HEK293 (cell line): ENCODE measurements around the gene ARHGAP6.

Source experiments
- CTCF ChIA-PET: fragments of 350-600 bp; formaldehyde crosslinking; extraction: SDS; loops from one replicate; lab custom pipeline; 2021; ENCODE audit warnings: antibody characterized with exemption; lab: Yijun Ruan, JAX
- POLR2A ChIA-PET: fragments of 300-600 bp; formaldehyde crosslinking; extraction: SDS; loops from one replicate; lab custom pipeline; 2020; ENCODE audit warnings: antibody characterized with exemption, inconsistent platforms; lab: Yijun Ruan, JAX
- H3K27ac ChIP-seq: fragments of 200-500 bp; sonication (Bioruptor generic); 2 replicates; pipeline ENCODE4 v1.5.1; 2014; ENCODE audit warnings: low read depth, low read length, control low read depth, inconsistent platforms; ENCODE audit errors: extremely low read depth
- H3K36me3 ChIP-seq, 2 experiments: fragments of 200-500 bp in 1 of 2; sonication (Bioruptor generic) in 1 of 2; 1 replicate in 1 of 2; 2 replicates in 1 of 2; pipeline ENCODE4 v1.5.1; 2014 to 2017; ENCODE audit warnings: inconsistent platforms in 2 of 2, low read length in 2 of 2; ENCODE audit not compliant: control insufficient read depth in 2 of 2, insufficient read depth in 1 of 2
- H3K4me1 ChIP-seq: fragments of 200-500 bp; sonication (Bioruptor generic); 2 replicates; pipeline ENCODE4 v1.5.1; 2014; ENCODE audit warnings: mild to moderate bottlenecking, low read length, inconsistent platforms; ENCODE audit not compliant: control insufficient read depth, insufficient read depth
- H3K4me3 ChIP-seq: 2 replicates; pipeline ENCODE4 v1.5.1; 2011; ENCODE audit warnings: low read depth, mild to moderate bottlenecking, control low read depth, low read length, moderate library complexity
- H3K9me3 ChIP-seq: fragments of 200-500 bp; sonication (Bioruptor generic); 2 replicates; pipeline ENCODE4 v1.5.1; 2014; ENCODE audit warnings: low read depth, low read length, inconsistent platforms; ENCODE audit not compliant: control insufficient read depth, insufficient read depth
- BCL11A ChIP-seq: fragments of 450-650 bp; formaldehyde crosslinking; IDR thresholded peaks from 2 replicates; pipeline ENCODE4 v1.5.1; 2016; ENCODE audit warnings: low read depth, missing biosample characterization, missing genetic modification characterization
- FEZF1 ChIP-seq: fragments of 450-650 bp; formaldehyde crosslinking; IDR thresholded peaks from 2 replicates; pipeline ENCODE4 v1.5.1; 2016; ENCODE audit warnings: missing biosample characterization, missing genetic modification characterization
- HOXA7 ChIP-seq: sonication (generic); formaldehyde crosslinking; IDR thresholded peaks from 2 replicates; pipeline ENCODE4 v1.8.1; 2022; ENCODE audit warnings: missing genetic modification reagents, borderline replicate concordance
- KLF1 ChIP-seq: fragments of 450-650 bp; formaldehyde crosslinking; IDR thresholded peaks from 2 replicates; pipeline ENCODE4 v1.5.1; 2016; ENCODE audit warnings: missing biosample characterization, missing genetic modification characterization
- KLF16 ChIP-seq: fragments of 450-650 bp; formaldehyde crosslinking; IDR thresholded peaks from 2 replicates; pipeline ENCODE4 v1.5.1; 2017; ENCODE audit warnings: missing biosample characterization, missing genetic modification characterization
- KLF17 ChIP-seq: fragments of 450-650 bp; formaldehyde crosslinking; IDR thresholded peaks from 2 replicates; pipeline ENCODE4 v1.5.1; 2016; ENCODE audit warnings: missing biosample characterization, missing genetic modification characterization
- PBX3 ChIP-seq: sonication (generic); formaldehyde crosslinking; IDR thresholded peaks from 2 replicates; pipeline ENCODE4 v1.8.1; 2022; ENCODE audit warnings: mild to moderate bottlenecking, moderate library complexity, missing genetic modification reagents
- REST ChIP-seq: fragments of 450-650 bp; formaldehyde crosslinking; IDR thresholded peaks from 2 replicates; pipeline ENCODE4 v1.5.1; 2016; ENCODE audit warnings: missing biosample characterization, missing genetic modification characterization
- WT1 ChIP-seq: fragments of 450-650 bp; formaldehyde crosslinking; IDR thresholded peaks from 2 replicates; pipeline ENCODE4 v1.5.1; 2016; ENCODE audit warnings: missing biosample characterization, missing genetic modification characterization
- ZBTB20 ChIP-seq: fragments of 450-650 bp; formaldehyde crosslinking; IDR thresholded peaks from 2 replicates; pipeline ENCODE4 v1.5.1; 2016; ENCODE audit warnings: missing biosample characterization, missing genetic modification characterization
- ZBTB48 ChIP-seq: fragments of 450-650 bp; formaldehyde crosslinking; IDR thresholded peaks from 2 replicates; pipeline ENCODE4 v1.5.1; 2016; ENCODE audit warnings: missing biosample characterization, missing genetic modification characterization
- ZEB2 ChIP-seq: fragments of 450-650 bp; formaldehyde crosslinking; IDR thresholded peaks from 2 replicates; pipeline ENCODE4 v1.5.1; 2016; ENCODE audit warnings: missing biosample characterization, missing genetic modification characterization
- ZFP69B ChIP-seq: fragments of 450-650 bp; formaldehyde crosslinking; IDR thresholded peaks from 2 replicates; pipeline ENCODE4 v1.5.1; 2016; ENCODE audit warnings: missing biosample characterization, missing genetic modification characterization
- ZNF10 ChIP-seq: fragments of 450-650 bp; formaldehyde crosslinking; IDR thresholded peaks from 2 replicates; pipeline ENCODE4 v1.5.1; 2017; ENCODE audit warnings: missing biosample characterization, missing genetic modification characterization
- ZNF155 ChIP-seq: fragments of 450-650 bp; formaldehyde crosslinking; IDR thresholded peaks from 2 replicates; pipeline ENCODE4 v1.5.1; 2016; ENCODE audit warnings: missing biosample characterization, missing genetic modification characterization
- ZNF23 ChIP-seq: fragments of 450-650 bp; formaldehyde crosslinking; IDR thresholded peaks from 2 replicates; pipeline ENCODE4 v1.5.1; 2016; ENCODE audit warnings: missing biosample characterization, missing genetic modification characterization, borderline replicate concordance
- ZNF266 ChIP-seq: fragments of 450-650 bp; formaldehyde crosslinking; IDR thresholded peaks from 2 replicates; pipeline ENCODE4 v1.5.1; 2016; ENCODE audit warnings: missing biosample characterization, missing genetic modification characterization, low read depth
- ZNF274 ChIP-seq, 2 experiments: fragments of 200-500 bp in 1 of 2; fragments of 450-650 bp in 1 of 2; sonication (Bioruptor generic) in 1 of 2; formaldehyde crosslinking in 1 of 2; IDR thresholded peaks; 2 replicates each; pipeline versions ENCODE4 v1.5.1 to v1.6.1; 2014 to 2016; ENCODE audit warnings: borderline replicate concordance in 1 of 2, inconsistent platforms in 1 of 2, low read length in 1 of 2, missing biosample characterization in 1 of 2, missing genetic modification characterization in 1 of 2
- ZNF311 ChIP-seq: fragments of 450-650 bp; formaldehyde crosslinking; IDR thresholded peaks from 2 replicates; pipeline ENCODE4 v1.5.1; 2017; ENCODE audit warnings: missing biosample characterization, missing genetic modification characterization, borderline replicate concordance
- ZNF350 ChIP-seq: fragments of 450-650 bp; formaldehyde crosslinking; IDR thresholded peaks from 2 replicates; pipeline ENCODE4 v1.5.0; 2017; ENCODE audit warnings: missing biosample characterization, mild to moderate bottlenecking, missing genetic modification characterization
- ZNF488 ChIP-seq: fragments of 450-650 bp; formaldehyde crosslinking; IDR thresholded peaks from 2 replicates; pipeline ENCODE4 v1.5.1; 2016; ENCODE audit warnings: missing biosample characterization, missing genetic modification characterization
- ZNF530 ChIP-seq: fragments of 450-650 bp; formaldehyde crosslinking; IDR thresholded peaks from 2 replicates; pipeline ENCODE4 v1.5.1; 2016; ENCODE audit warnings: low read depth, missing biosample characterization, missing genetic modification characterization
- ZNF596 ChIP-seq: fragments of 450-650 bp; IDR thresholded peaks from 2 replicates; pipeline ENCODE4 v1.5.0; 2018; ENCODE audit warnings: missing biosample characterization, mild to moderate bottlenecking, missing genetic modification characterization, moderate library complexity
- ZNF654 ChIP-seq: fragments of 450-650 bp; formaldehyde crosslinking; IDR thresholded peaks from 2 replicates; pipeline ENCODE4 v1.5.1; 2016; ENCODE audit warnings: low read depth, missing biosample characterization, missing genetic modification characterization
- ZNF707 ChIP-seq: fragments of 450-650 bp; formaldehyde crosslinking; IDR thresholded peaks from 2 replicates; pipeline ENCODE4 v1.5.1; 2016; ENCODE audit warnings: missing biosample characterization, missing genetic modification characterization
- ZNF747 ChIP-seq: fragments of 450-650 bp; formaldehyde crosslinking; IDR thresholded peaks from 2 replicates; pipeline ENCODE4 v1.5.1; 2016; ENCODE audit warnings: missing biosample characterization, missing genetic modification characterization
- ZNF76 ChIP-seq: fragments of 450-650 bp; formaldehyde crosslinking; IDR thresholded peaks from 2 replicates; pipeline ENCODE4; 2016; ENCODE audit warnings: low read depth, missing biosample characterization, missing genetic modification characterization, borderline replicate concordance
- ZSCAN4 ChIP-seq: fragments of 450-650 bp; formaldehyde crosslinking; IDR thresholded peaks from 2 replicates; pipeline ENCODE4 v1.5.1; 2017; ENCODE audit warnings: missing biosample characterization, missing genetic modification characterization

Gene ARHGAP6

GRCh38 chrX:11687157-11687556, 21.4 kb upstream of the ARHGAP6 start:
- no peak for TF ChIP-seq ZNF266 (tag by site-specific recombination)
- no peak for TF ChIP-seq ZBTB48 (tag by site-specific recombination)
- no peak for TF ChIP-seq ZNF747
- no peak for TF ChIP-seq ZNF274 (IDR thresholded peaks at IDR 0.05; ENCODE audit: low read length)
- TF ChIP-seq ZNF274 (tag by site-specific recombination; IDR thresholded peaks at IDR 0.05; ENCODE audit: borderline replicate concordance), result no peak
- TF ChIP-seq ZNF707 (tag by site-specific recombination), result no peak
- no peak for TF ChIP-seq ZNF10 (tag by site-specific recombination)
- no peak for TF ChIP-seq ZNF155 (tag by site-specific recombination)
- TF ChIP-seq ZNF654 (tag by site-specific recombination), result no peak
- no peak for TF ChIP-seq ZEB2 (tag by site-specific recombination)
- no peak for TF ChIP-seq ZNF76 (tag by site-specific recombination)

GRCh38 chrX:11683057-11683456, 17.3 kb upstream of the ARHGAP6 start:
- no peaks in the 10 kb centered on the region for H3K9me3 ChIP-seq
- H3K4me3 ChIP-seq, result no peak overlapping the region
- no peaks in the 10 kb centered on the region for H3K36me3 ChIP-seq
- POLR2A ChIA-PET, result no interaction called here
- H3K4me1 ChIP-seq, result no peaks in the 10 kb centered on the region
- no peak overlapping the region for H3K27ac ChIP-seq
- CTCF ChIA-PET, result interaction anchor here (0.6 kb wide), 1 partner anchor 27 kb away, joined by 3 read pairs; no protein-coding TSS in a partner anchor
- TF ChIP-seq KLF1 (tag by site-specific recombination), result no peak
- no peak for TF ChIP-seq ZNF596 (tag by site-specific recombination)
- TF ChIP-seq ZNF311, result no peak
- TF ChIP-seq ZNF23 (tag by site-specific recombination), result no peak
- TF ChIP-seq KLF17 (tag by site-specific recombination), result no peak
- no peak for TF ChIP-seq ZNF488 (tag by site-specific recombination)
- no peak for TF ChIP-seq FEZF1 (tag by site-specific recombination)
- TF ChIP-seq ZNF10 (tag by site-specific recombination), result no peak
- TF ChIP-seq BCL11A (tag by site-specific recombination), result no peak
- TF ChIP-seq HOXA7 (CRISPR knock-in tag), result no peak
- TF ChIP-seq ZFP69B (tag by site-specific recombination), result no peak
- no peak for TF ChIP-seq REST (tag by site-specific recombination)
- no peak for TF ChIP-seq ZNF350
- TF ChIP-seq ZSCAN4, result no peak
- no peak for TF ChIP-seq WT1 (tag by site-specific recombination)
- TF ChIP-seq ZNF530, result no peak
- no peak for TF ChIP-seq ZBTB20 (tag by site-specific recombination)
- no peak for TF ChIP-seq KLF16 (tag by site-specific recombination)
- TF ChIP-seq PBX3 (CRISPR knock-in tag), result no peak

More at GRCh38 chrX:11687157-11687556, 21.4 kb upstream of the ARHGAP6 start:
- ChIA-PET CTCF (no interaction called here), POLR2A (no interaction called here)
- no peaks in the 10 kb centered on the region for H3K9me3 ChIP-seq
- no peaks in the 10 kb centered on the region for H3K36me3 ChIP-seq
- no peaks in the 10 kb centered on the region for H3K4me1 ChIP-seq
- no peak overlapping the region for H3K27ac ChIP-seq
- H3K4me3 ChIP-seq, result no peak overlapping the region
